ENCODE results near the gene NTSR1.

DNA sequence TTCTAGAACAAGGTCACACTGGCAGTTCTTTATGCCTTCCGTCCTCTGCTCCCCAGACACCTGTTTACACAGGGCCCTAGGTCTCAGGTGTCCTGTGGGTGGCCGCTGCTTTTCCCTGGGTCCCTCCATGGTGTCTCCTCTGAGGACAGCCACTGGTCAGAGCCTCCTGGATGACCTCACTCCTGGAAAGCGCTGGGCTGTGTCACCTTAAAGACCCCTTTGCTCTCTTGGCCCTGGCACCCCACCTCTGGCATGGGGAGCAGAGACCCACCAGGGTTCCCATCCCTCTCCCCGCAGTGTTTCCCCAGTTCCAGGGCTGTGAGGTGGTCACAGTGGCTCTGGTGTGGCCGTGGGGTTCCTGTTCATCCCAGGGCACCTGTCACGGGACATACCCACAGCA lies 33.9 kb downstream of the NTSR1 start:
- TF ChIP-seq, protein P1, sequence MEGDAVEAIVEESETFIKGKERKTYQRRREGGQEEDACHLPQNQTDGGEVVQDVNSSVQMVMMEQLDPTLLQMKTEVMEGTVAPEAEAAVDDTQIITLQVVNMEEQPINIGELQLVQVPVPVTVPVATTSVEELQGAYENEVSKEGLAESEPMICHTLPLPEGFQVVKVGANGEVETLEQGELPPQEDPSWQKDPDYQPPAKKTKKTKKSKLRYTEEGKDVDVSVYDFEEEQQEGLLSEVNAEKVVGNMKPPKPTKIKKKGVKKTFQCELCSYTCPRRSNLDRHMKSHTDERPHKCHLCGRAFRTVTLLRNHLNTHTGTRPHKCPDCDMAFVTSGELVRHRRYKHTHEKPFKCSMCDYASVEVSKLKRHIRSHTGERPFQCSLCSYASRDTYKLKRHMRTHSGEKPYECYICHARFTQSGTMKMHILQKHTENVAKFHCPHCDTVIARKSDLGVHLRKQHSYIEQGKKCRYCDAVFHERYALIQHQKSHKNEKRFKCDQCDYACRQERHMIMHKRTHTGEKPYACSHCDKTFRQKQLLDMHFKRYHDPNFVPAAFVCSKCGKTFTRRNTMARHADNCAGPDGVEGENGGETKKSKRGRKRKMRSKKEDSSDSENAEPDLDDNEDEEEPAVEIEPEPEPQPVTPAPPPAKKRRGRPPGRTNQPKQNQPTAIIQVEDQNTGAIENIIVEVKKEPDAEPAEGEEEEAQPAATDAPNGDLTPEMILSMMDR (IDR thresholded peaks at IDR 0.05): no peak
- no peak for TF ChIP-seq POLR2A (IDR thresholded peaks at IDR 0.05)

Measured in right lobe of liver (tissue), 4 donors.